ENCODE data around the gene MYRIP.

DNA sequence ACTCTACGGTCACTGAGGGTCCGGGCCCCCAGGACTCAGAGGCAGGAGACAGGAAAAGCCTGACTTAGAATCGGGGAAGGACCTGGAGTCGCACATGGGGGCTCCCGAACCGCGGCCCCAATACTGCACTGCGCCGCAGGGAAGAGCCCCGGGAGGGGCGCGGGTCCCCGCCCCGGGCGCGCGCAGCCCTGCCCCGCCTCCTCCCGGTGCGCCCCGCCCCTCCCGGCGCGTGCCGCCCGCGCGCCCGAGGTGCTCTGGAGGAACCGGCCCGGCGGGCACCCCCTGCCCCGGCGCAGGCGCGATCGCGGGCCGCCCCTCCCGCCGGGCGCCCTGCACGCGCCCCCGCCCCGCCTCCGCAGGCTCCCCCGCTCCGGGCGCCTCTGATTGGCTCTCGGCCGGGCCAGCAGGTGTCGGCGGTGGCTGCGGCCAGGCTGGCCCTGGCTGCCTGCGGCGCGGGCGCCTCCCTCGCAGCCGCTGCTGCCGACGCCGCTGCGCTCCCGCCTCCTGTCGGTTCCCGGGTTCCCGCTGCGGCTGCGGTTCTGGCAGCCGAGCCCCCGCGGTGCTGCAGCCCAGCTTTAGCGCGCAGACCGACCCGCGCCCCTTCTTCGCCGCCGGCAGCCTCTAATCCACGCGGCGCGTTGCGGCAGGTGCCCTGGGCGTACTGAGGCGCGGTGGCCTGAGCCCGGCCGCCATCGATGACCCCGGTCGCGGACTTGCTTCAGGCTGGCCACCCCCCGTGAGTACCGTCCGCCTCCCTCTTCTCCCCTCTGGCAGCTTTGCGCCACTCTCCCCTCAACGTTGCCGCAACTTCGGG, at the start of gene MYRIP:
- TF ChIP-seq, protein P1, sequence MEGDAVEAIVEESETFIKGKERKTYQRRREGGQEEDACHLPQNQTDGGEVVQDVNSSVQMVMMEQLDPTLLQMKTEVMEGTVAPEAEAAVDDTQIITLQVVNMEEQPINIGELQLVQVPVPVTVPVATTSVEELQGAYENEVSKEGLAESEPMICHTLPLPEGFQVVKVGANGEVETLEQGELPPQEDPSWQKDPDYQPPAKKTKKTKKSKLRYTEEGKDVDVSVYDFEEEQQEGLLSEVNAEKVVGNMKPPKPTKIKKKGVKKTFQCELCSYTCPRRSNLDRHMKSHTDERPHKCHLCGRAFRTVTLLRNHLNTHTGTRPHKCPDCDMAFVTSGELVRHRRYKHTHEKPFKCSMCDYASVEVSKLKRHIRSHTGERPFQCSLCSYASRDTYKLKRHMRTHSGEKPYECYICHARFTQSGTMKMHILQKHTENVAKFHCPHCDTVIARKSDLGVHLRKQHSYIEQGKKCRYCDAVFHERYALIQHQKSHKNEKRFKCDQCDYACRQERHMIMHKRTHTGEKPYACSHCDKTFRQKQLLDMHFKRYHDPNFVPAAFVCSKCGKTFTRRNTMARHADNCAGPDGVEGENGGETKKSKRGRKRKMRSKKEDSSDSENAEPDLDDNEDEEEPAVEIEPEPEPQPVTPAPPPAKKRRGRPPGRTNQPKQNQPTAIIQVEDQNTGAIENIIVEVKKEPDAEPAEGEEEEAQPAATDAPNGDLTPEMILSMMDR (IDR thresholded peaks at IDR 0.05; ENCODE audit: low read depth, low read length) = no peak
- no peak for TF ChIP-seq POLR2A (IDR thresholded peaks at IDR 0.05; ENCODE audit: extremely low read depth, insufficient read length)
- TF ChIP-seq MAX (IDR thresholded peaks at IDR 0.05; ENCODE audit: low read depth, low read length) = no peak
